ENCODE results near the gene SLC25A45. TPM values are rescaled to one million over a fixed set of nuclear protein-coding genes. Genes with fewer than 3 reads are reported as not detected.

Gene SLC25A45
- total RNA-seq, 1 experiment from 2014 or later: 1.1 TPM

- H3K27me3 ChIP-seq (ENCODE audit: insufficient read depth, low read length): no peaks in the 10 kb centered on the region
- H2AK5ac ChIP-seq (ENCODE audit: insufficient read length, low read length): no peak overlapping the region
- peaks cover 27% of the 10 kb centered on the region for H3K4me1 ChIP-seq (ENCODE audit: insufficient read depth, low read length)
- H3K4me3 Mint-ChIP-seq: peak overlapping the region; percentile 39 to 45; a peak in 3 of 5 replicates
- peak; percentile 41 for DNase-seq
- no peak overlapping the region for H4K8ac ChIP-seq (replicated peaks; ENCODE audit: insufficient read length, low read depth, low read length)
- no peak overlapping the region for H3K9ac ChIP-seq (ENCODE audit: extremely low read depth, insufficient read length, low read length)
- no peak overlapping the region for H3K18ac ChIP-seq (ENCODE audit: insufficient read length, low read depth, low read length)
- H2BK12ac ChIP-seq (ENCODE audit: insufficient read length, low read depth, low read length): no peak overlapping the region
- WGBS (ENCODE audit: extremely low coverage, insufficient read length, low lambda C conversion rate): no CpG with 5 or more reads among the region's 9 CpGs
- H3K23ac ChIP-seq (ENCODE audit: insufficient read length, low read depth, low read length): no peak overlapping the region
- H3K79me2 ChIP-seq (ENCODE audit: insufficient read depth, low read length): peaks cover 2% of the 10 kb centered on the region; the same call in 1 of the 2 replicates
- no peak overlapping the region for H2BK20ac ChIP-seq (ENCODE audit: low read depth, low read length, poor library complexity, severe bottlenecking)
- no peak overlapping the region for H2BK15ac ChIP-seq (ENCODE audit: low read depth, low read length)
- H3K4ac ChIP-seq (ENCODE audit: low read depth, low read length): no peak overlapping the region
- no peak overlapping the region for H4K91ac ChIP-seq (ENCODE audit: insufficient read length, low read depth, low read length)
- no peak overlapping the region for H3T11ph ChIP-seq (ENCODE audit: low read length)
- H3K23me2 ChIP-seq (ENCODE audit: insufficient read length, low read depth, low read length, poor library complexity, severe bottlenecking): peaks cover 13% of the 10 kb centered on the region
- no peak overlapping the region for H3K27ac Mint-ChIP-seq
- H3K4me1 Mint-ChIP-seq: peaks cover 80 to 85% of the 10 kb centered on the region in 2 experiments
- no peaks in the 10 kb centered on the region for H3K9me3 ChIP-seq (ENCODE audit: control insufficient read depth, low read depth, low read length)
- no peak overlapping the region for H4K5ac ChIP-seq (ENCODE audit: insufficient read length, low read depth, low read length)
- H3K36me3 Mint-ChIP-seq (ENCODE audit: insufficient read depth in 1 of 3, low read depth in 3 of 3): no peaks in the 10 kb centered on the region
- peaks cover 2% of the 10 kb centered on the region; the same call in 1 of the 2 replicates for H3K27me3 Mint-ChIP-seq (ENCODE audit: low read depth)
- no peak overlapping the region for H2BK120ac ChIP-seq (ENCODE audit: low read depth, low read length, poor library complexity, severe bottlenecking)
- H3K27ac ChIP-seq (ENCODE audit: insufficient read length, low read depth, low read length): no peak overlapping the region
- no peak overlapping the region for H2BK5ac ChIP-seq (ENCODE audit: insufficient read length, low read length)
- H4K20me1 ChIP-seq (ENCODE audit: control insufficient read depth, insufficient read depth, insufficient read length): peaks cover 2% of the 10 kb centered on the region
- no peaks in the 10 kb centered on the region for H3K9me3 Mint-ChIP-seq
- no peaks in the 10 kb centered on the region for H3K79me1 ChIP-seq (ENCODE audit: insufficient read depth, low read depth, low read length, poor library complexity, severe bottlenecking)
- H3K14ac ChIP-seq (ENCODE audit: insufficient read depth, low read length): no peak overlapping the region
- H2AFZ ChIP-seq (ENCODE audit: low read length): no peak overlapping the region
- peak overlapping the region; percentile 67 for H3K4me2 ChIP-seq (ENCODE audit: insufficient read depth, insufficient read length, low read length)
- no peak overlapping the region for H3K56ac ChIP-seq (ENCODE audit: insufficient read length, low read depth, low read length)
- TF ChIP-seq, protein P1, sequence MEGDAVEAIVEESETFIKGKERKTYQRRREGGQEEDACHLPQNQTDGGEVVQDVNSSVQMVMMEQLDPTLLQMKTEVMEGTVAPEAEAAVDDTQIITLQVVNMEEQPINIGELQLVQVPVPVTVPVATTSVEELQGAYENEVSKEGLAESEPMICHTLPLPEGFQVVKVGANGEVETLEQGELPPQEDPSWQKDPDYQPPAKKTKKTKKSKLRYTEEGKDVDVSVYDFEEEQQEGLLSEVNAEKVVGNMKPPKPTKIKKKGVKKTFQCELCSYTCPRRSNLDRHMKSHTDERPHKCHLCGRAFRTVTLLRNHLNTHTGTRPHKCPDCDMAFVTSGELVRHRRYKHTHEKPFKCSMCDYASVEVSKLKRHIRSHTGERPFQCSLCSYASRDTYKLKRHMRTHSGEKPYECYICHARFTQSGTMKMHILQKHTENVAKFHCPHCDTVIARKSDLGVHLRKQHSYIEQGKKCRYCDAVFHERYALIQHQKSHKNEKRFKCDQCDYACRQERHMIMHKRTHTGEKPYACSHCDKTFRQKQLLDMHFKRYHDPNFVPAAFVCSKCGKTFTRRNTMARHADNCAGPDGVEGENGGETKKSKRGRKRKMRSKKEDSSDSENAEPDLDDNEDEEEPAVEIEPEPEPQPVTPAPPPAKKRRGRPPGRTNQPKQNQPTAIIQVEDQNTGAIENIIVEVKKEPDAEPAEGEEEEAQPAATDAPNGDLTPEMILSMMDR (conservative IDR thresholded peaks at IDR 0.05): peak; percentile 26; the same call in 2 of the 3 replicates
Measured at GRCh38 chr11:65425105-65425970, 42.9 kb upstream of the SLC25A45 start.

Measured in H9 (cell line).